Renal cortex interstitium (tissue), 11 donors: ENCODE results near the gene PCNX4. TPM values are rescaled to one million over a fixed set of nuclear protein-coding genes. Genes with fewer than 3 reads are reported as not detected.
A peak's percentile ranks its signal among the peaks of the same experiment; 100 is the strongest.

Experiments
- DNase-seq, 11 donors: peaks; one replicate each; pipeline ENCODE4 v3.0.0-alpha.2; 2013; ENCODE audit warnings: low read depth in 9 of 11, low spot score in 4 of 11; ENCODE audit errors: extremely low read depth in 1 of 11
- polyA plus RNA-seq, 3 donors: library from polyadenylated mRNA; unstranded; fragments of 120-200 nt; gene quantifications; one replicate each; pipeline ENCODE4 v1.2.1, GENCODE V29; 2013; ENCODE audit not compliant: insufficient read length in 3 of 3

Gene PCNX4
- polyA plus RNA-seq, 3 donors = 82.3 to 109 (median 105) TPM

DNA sequence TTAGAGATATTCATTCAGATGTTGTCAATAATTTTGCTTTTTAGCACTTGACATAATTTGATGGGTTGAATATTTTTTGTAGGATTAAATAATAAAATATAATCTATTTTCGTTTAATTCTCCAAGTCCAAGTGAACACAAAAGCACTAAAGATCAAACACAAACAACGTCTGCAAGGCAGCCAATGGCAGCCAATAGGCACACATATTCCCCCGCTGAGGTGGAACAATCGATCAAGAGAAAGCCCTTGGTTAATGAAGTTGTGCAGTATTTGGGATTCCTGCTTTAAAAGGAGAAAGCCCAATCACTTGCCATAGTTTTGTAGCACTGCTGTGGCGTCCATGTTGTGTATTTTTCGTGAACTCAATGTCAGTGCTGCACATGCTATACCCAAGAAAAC, 72.0 kb downstream of the PCNX4 start:
- no peak for DNase-seq

DNA sequence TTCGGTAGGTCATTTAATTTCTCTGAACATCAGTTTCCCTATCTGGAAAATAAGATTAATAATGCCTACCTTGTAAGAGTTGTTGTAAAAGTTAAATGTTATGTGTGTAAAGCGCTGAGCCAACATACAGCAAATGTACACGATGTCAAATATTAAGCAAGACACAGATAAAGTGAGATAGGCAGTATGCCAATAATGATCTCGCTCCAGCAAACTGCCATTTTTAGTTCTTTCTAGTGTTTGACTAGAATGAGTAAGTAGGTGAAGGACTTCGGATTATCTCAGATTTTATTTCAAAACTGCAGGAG, 72.6 kb downstream of the PCNX4 start:
- DNase-seq = peak in 1 of 11 donors; percentile 66

DNA sequence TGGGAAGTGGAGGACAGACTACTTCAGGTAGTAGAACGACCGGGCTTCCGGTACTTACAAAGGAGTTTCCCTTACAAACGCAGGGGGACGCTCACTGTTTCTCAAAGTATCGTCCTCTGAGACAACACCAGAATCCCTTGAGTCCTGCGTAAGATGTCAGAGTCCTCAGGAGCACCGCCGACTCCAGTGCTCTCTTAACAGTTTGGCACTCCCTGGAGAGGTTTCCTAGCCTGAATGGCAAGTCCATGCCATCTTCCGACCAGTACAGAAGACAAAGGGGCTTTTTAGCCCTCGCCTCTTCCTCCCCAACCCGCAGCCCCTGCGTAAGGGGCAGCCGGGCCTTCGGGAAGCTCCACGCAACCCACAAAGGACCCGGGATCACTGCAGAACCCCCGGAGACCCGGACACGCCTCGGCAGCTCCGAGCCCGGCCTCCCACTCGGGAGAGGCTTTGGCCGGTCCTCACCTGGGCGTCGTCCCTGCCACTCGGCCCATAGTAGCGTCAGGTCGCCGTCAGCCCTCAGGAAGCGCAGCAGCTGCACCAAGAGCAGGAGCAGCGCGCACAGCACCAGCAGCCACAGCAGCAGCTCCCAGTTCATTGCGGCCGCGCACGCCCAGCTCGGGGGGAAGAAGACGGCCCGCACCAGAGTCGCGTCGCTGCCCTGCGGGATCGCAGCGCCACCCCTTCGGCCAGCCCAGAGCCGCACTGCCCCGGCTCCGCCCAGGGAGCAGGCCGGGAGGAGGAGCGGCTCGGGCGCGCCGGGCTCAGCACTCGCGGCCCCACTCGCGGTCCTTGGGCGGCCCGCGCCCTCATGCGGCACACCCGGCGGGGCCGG, 73.2 kb downstream of the PCNX4 start, which contains the start of gene DHRS7:
TSS of gene DHRS7 (minus strand) at position 687 of the 835 bp plus-strand sequence. CDS start at position 598, 89 bp downstream.
- DNase-seq = peak in 10 of 11 donors; percentile 67 to 77 (median 72)

DNA sequence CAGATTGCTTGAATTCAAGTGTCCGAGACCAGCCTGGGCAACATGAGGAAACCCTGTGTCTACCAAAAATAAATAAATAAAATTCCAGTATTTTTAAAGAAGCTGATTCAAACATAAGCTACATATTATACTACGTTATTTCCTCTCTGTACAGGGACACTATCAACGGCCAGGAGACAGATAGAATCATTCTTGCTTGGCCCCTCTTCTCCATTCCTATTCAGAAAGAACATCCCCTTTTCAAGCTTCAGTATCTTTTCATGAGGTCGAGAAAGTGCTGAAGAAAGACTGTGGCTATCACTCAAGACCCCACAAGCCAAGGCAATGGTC, 73.8 kb downstream of the PCNX4 start:
- peak in 1 of 11 donors; percentile 20 for DNase-seq

DNA sequence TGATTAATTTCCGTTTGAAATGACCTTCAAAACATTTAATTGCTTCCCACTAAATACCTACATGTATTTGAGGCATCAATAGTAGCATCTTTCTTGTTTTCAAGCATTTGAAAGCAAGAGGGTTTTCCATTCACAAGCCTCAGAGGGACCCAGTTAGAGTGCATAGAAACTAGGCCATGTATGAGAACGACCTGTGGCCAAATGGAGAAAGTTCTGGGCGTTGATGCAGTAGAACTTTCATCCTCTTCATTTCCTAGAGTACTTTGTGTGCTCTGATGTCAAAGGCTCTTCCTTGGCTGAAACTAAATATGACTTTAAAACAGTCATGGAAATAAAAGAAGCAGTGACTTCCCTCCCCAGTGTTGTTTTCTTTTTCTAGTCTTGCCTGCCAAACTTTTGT, 74.4 kb downstream of the PCNX4 start:
- no peak for DNase-seq

DNA sequence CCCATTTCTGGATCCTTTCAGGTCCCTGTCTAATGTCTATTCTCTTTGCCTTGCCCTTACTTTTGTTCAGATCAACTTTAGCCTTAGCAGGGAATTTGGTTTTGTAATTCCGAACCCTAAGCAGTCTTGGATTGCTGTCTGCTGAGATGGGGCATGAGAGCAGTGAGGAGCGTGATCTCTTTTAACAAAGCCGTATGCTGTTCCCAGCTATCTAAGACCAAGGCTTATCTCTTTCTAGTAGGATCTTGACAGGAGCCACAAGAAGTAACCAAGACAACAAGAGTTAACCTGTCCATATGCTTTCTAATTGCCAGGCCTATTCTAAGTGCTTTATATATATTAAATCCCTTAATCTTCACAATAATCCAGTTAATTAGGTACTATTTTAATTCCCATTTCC, 78.0 kb downstream of the PCNX4 start:
- DNase-seq = no peak

DNA sequence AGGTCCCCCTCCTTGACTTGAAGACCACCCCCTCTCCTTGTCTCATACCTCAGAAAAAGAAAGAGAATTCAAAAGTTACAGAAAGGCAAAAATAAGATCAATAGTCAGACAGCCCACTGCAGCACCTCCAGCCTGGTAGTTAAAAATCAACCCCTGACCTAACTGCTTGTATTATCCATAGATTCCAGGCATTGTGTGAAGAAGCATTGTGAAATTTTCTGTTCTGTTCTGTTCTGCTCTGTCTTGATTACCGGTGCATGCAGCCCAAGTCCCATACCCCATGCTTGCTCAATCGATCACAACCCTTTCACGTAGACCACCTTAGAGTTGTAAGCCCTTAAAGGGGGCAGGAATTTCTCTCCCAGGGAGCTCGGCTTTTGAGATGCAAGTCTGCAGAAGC, 79.2 kb downstream of the PCNX4 start:
- DNase-seq = no peak

DNA sequence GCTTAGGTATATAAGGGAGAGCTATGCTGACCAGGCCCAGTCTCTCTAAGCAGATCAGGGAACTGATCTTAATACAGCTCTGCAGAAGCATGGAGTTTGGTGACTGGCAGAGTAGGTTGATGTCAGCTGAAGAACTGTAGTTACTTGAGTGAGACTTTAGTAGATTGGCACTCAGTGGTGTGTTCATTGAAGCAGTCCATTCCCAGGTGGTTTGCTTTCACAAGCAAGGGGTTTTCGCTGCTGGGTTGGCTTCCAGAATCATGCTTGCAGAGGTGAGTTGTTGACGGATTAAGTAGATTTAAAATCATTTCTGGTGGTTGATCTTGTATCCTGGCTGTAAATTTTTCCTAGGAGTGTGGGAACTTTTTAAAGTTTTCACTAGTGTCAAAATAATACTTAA, 80.0 kb downstream of the PCNX4 start:
- no peak for DNase-seq

DNA sequence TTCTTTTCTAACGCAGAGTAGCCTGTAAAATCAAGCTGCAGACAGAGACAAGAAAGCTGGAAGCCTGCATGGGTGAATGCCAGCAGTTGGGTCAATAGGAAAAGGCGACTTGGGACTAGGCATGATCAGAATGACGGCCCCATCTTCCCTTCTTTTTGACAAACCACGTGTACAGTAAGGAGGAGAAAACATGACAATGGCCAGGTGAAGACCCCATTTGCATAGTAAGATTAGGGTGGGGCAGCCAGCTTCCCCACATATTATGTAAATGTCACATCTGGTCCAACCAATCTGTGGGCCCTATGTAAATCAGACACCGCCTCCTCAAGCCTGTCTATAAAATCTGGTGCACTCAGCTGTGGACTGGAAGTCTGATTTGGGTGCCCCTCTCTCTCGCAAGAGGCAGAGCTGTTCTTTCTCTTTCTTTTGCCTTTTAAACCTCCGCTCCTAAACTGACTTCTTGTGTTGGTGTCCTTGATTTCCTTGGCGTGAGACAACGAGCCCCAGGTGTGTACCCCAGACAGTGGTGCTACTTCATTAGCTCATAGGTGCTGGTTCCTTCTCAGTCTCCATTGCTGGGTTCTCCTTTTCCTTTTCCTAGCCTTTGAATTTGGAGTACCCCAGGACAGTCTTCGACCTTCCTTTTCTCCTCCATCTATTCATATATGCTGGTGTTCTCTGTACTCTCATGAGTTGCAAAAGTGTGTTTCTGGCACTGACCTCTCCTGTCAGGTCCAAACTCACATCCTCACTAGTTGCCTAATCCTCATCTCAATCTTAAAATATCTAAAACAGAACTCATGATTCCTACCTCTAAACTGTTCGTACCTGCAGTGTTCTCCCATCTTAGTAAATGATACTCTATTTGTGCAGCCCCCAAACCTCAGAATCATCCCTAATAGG, 82.9 kb downstream of the PCNX4 start:
- DNase-seq = no peak

DNA sequence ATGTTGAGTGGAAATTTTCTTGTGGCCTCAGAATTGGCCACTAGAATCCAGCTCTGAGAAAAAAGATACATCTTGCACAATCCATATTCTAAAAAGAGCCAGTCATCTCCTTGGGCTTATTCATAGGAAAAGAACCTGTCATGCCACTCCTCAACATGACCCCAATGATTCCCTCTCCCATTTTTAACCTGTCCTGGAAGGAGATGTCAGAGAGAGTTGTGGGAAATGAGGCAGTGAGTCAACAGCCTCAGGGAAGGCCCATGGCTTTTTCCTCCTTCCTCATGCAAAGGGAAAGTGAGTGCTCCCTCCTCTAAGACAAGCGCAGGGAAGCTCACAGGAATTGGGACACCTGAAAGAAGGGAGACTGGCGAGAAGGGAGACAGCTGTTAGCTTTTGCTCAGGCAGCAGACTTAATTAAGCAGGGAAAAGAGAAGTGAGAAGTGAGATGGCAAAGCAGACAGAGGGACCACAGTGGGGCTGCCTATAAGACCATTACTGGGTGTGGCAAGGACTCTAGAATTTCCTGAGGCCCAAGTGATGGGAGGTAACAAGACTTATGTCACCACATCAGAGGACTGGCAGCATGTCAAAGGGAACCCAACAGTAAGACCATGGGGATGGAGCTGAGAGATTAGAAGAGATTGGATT, 83.7 kb downstream of the PCNX4 start:
- DNase-seq = no peak

DNA sequence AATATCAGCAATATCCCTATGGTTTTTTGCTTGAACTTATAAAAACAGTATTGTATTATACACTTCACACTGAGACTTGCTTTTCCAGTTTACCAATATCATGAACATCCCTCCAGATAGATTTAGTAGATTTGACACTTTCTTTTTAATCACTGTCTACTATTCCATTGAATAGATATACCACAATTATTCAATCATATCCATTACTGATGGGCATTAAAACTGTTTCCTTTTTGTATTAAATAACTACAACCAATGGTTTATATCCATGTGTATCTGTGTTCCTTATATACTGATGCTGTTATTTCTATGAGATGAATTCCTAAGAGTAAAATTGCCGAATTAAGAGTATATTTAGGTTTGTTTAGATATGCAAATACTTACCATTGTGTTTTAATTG, 86.4 kb downstream of the PCNX4 start:
- no peak for DNase-seq

DNA sequence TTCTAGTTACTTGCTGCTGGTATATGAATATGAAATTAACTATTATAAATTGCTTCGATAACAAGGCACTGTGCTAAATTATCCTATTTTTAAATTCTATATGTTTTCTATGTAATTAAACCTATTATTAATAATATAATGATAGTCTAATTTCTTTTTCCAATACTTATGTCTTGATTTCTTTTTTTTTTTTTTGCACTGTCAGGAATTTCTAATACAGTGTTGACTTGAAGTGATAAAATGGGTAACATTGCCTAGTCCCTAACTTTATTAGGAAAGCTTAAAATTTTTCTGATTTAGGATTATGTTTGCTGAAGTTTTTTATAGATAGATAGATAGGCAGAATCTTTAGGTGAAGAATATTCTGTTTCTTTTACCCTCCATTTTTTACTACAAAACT, 87.1 kb downstream of the PCNX4 start:
- no peak for DNase-seq

DNA sequence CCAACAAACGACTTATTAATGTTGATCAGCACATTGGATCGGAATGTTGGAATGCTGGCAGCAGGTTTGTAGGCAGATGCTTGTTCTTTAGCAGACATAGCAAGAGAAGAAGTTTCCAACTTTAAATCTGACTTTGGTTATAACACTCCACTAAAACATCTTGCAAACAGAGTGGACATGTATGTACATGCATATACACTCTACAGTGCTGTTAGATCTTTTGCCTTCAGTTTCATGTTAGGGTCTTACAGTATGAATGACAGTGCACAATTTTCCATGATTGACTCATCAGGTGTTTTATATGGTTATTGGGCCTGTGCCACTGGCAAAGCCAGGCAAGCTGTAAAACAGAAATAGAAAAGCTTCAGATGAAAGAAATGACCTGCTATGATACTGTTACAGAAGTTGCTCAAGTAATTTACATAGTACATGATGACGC, 87.7 kb downstream of the PCNX4 start:
- no peak for DNase-seq

DNA sequence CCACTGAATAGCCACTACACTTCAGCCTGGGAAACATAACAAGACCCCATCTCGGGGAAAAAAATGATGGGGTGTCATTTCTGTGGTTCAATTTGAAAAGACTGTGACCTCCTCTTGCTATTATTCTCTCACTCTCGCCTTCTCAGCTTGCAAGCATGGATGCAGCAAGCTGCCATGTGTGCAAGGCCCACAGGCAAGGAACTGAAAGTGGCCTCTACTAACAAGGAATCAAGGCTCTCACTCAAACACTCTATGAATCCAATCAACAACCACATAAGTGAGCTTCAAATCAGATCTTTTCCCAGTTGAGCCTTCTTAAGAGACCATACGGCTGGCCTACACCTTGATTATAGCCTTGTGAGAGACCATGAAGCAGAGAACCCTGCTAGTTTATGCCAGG, 91.4 kb downstream of the PCNX4 start:
- DNase-seq = no peak

DNA sequence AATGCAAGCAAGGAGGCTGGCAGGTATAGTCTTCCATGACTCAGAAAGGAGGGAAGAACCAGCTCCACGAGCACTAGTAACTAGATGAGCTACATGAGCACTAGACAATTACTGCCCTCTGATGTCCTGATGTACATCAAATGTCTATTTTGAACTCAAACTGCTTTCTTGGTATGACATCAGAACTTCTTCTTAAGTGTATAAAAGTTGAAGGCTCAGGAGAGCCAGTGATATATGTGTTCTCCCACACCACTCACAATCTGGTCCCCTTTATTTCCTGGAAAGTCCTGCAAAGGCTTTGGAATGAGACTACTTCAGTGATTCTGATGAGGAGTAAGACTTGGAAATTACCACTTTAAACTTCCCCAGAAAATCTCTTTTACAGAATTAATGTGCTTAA, 92.0 kb downstream of the PCNX4 start:
- no peak for DNase-seq

DNA sequence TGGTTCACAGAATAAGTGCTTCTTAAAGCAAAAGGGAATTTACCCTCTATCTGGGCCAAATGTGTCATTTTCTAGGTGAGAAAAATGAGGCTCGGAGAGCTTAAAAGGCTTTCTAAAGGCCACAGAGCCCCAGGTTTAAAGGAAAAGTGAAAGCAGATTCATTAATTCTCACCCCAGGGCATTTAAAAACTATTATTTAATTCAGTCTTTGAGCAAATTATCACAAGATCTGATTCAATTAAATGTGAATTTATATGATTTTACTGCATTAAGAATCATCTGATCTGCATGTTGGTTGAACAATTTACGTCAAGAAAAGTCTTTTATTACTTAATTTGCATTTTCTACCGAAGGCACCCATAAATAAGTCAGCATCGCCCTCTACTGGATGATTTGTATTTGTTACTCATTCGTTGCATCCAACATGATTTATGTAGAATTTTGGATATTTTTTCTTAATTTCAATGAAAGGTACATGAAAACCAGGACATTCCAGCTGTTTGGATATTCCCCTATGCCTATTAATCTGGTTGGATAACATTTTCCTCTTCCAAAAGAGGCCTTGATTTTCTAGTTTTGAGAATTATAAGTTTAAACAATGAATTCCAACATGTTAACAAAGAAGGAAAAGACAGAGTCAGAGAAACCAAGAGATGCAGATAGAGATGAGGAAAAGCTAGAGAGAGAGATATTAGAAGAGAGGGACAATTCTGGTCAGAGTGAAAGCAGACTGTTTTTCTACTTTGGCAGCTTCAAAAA, 92.6 kb downstream of the PCNX4 start:
- DNase-seq = peak in 10 of 11 donors; percentile 36 to 78 (median 64)

DNA sequence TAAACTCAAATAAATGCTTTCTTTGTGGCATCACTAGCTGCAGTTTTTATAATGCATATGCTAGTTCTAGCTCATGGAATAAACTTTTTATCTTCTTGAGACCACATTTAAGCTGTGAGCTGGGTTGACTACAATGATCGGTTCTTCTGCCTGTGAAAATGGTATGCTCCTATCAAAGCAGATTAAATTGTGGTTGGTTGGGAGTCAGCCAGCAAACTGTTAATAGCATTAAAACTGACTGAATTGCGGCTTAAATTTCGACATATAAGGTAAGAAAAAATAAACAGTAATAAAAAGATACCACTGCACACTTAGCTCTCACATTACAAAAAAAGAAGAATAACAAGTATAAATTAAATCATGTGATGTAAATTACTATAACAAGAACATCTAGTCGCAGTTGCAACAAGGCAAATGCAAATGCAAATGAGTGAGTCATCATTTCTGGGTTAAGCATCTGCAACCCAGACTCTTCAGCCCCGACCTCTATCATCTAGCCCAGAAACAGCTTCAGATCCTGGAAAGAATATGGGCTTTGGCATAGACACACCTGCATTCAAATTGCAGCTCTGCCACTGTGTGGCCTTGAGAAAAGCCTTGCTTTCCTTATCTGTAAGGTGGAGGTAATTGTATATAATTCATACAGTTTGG, 93.3 kb downstream of the PCNX4 start:
- no peak for DNase-seq

DNA sequence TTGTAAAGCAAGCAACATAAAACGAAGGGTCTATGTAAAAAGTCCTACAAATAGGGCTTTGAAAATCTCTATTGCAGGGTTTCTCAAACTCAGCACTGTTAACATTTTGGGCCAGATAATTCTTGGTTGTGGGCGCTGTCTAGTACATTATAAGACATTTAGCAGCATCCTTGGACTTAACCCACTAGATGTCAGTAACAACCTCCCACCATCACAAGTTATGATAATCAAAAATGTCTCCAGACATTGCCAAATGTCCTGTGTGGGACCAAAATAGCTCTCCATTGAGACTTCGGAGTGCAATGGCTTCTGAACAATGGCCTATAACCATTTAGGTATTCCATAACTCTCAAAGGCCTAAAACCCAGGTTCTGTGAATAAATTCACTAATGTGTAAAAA, 96.4 kb downstream of the PCNX4 start:
- DNase-seq = no peak

DNA sequence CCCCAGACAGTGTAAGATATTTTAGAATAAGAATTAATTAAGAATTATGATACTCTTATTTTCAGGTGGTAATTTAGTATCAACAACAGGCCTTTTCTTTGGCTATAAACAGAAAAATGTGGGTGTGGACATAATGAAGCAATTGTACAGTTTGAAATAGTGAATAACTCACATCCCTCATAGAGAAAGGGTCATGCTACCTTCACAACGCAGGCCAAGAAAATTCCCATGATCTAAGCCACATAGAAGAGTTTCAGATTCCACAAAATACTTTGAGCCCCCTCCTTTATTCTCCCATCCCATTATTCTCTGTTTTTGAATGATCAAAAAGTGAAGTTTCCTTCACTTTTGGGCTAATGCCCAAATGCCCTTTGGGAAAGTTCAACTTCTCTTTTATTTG, 97.0 kb downstream of the PCNX4 start:
- DNase-seq = no peak
